Heart right ventricle (tissue), 16 donors: Measurements from ENCODE around the gene DBH. TPM values are rescaled to one million over a fixed set of nuclear protein-coding genes. Genes with fewer than 3 reads are reported as not detected.

Experiments used
- ATAC-seq, 8 donors: fragments of 200-7000 bp; cut with Tn5 transposase; one replicate each; pipeline ENCODE4 v1.9.1; 2020; ENCODE audit warnings: mild to moderate bottlenecking in 8 of 8, moderate library complexity in 8 of 8, moderate number of reproducible peaks in 1 of 8
- DNase-seq, 2 donors: peaks; one replicate each; pipeline ENCODE4 v3.0.0-alpha.2; 2020
- H3K27ac ChIP-seq, 10 donors: fragments of 200-600 bp; sonication (generic) in 2 of 10; one replicate each; pipeline versions ENCODE4 v1.5.0 to v1.8.0; 2020 to 2022; ENCODE audit warnings: mild to moderate bottlenecking in 3 of 10
- H3K27me3 ChIP-seq, 7 donors: fragments of 200-600 bp; one replicate each; pipeline ENCODE4 v1.8.0; 2021 to 2022; ENCODE audit warnings: mild to moderate bottlenecking in 2 of 7
- H3K36me3 ChIP-seq, 9 donors: fragments of 200-600 bp; sonication (generic) in 1 of 9; one replicate each; pipeline versions ENCODE4 v1.5.0 to v1.8.0; 2020 to 2022; ENCODE audit warnings: mild to moderate bottlenecking in 2 of 9
- H3K4me1 ChIP-seq, 9 donors: fragments of 200-600 bp; sonication (generic) in 1 of 9; one replicate each; pipeline versions ENCODE4 v1.5.0 to v1.8.0; 2020 to 2022; ENCODE audit warnings: mild to moderate bottlenecking in 4 of 9
- H3K4me3 ChIP-seq, 10 donors: fragments of 200-600 bp; sonication (generic) in 2 of 10; one replicate each; pipeline versions ENCODE4 v1.5.0 to v1.8.0; 2020 to 2022; ENCODE audit warnings: mild to moderate bottlenecking in 7 of 10, moderate library complexity in 2 of 10
- H3K9me3 ChIP-seq, 11 donors: fragments of 200-600 bp in 10 of 11; sonication (generic) in 2 of 11; one replicate each; pipeline versions ENCODE4 v1.5.0 to v1.8.0; 2013 to 2022; ENCODE audit warnings: mild to moderate bottlenecking in 2 of 11, control low read depth in 1 of 11, moderate library complexity in 1 of 11
- WGBS, 2 donors: extraction: QIAGEN DNeasy Blood & Tissue Kit; methylation state at CpG; one replicate each; pipeline ENCODE4 v1.1.7; 2013; ENCODE audit warnings: inconsistent platforms in 1 of 2; 5-methylcytosine and 5-hydroxymethylcytosine counted together
- intact Hi-C, 10 donors: fragments of 100-400 bp; cut with DNase I; formaldehyde crosslinking; loops; one replicate each; pipeline versions ENCODE4 v1.11.1 to v1.14.2; 2022
- polyA plus RNA-seq, 2 donors: library from polyadenylated mRNA; stranded (reverse); fragments of 200-250 nt; gene quantifications; one replicate each; pipeline ENCODE4 v1.2.3, GENCODE V29; 2013
- total RNA-seq, 10 donors: library from RNA; stranded (reverse); fragmentation: NEBNext Ultra II Directional in 3 of 10; extraction: Animal tissue kit (Norgen Biotek cat#: 25700) in 3 of 10; gene quantifications; one replicate each; pipeline versions ENCODE4 v1.2.1 to v1.2.4, GENCODE V29; 2021 to 2023
- TF ChIP-seq, protein P1 (sequence below), 9 donors: fragments of 200-600 bp; sonication (generic) in 2 of 9; IDR thresholded peaks; one replicate each; pipeline versions ENCODE4 v1.5.0 to v1.8.0; 2021 to 2022; ENCODE audit warnings: antibody characterized with exemption in 9 of 9, mild to moderate bottlenecking in 5 of 9, moderate library complexity in 1 of 9
- donor health status: Arrhythmogenic right ventricular cardiomyopathy.
- donor health status: ischemic (EF 13 %, LVEDD 7.1; RV severe dilation, severe dysfunction).
- donor health status: healthy with polysubstance abuse.
- donor health status: DM: no; HTN: yes; CAD: no.
- donor health status: DM: no; HTN: no; CAD: no.
- donor health status: ischemic (EF 25% LVEDD 6.9; RV normal size, moderate dysfunction).
- donor health status: ischemic (EF 25% LVEDD 5.7; RV mildly dilated, moderate dysfunction).
- donor health status: healthy.
- donor health status: DM: yes; HTN: yes; CAD: no.
- donor health status: Ischemic cardiomyopathy.
- donor health status: ischemic (EF 35%, LVEDD 5.7; RV mildly dilated, moderate dysfunction).
- donor health status: nonischemic (EF 11% LVEDD 7.7; RV severe dilation, severe dysfunction).
- donor health status: DM: yes; HTN: yes; CAD: no.
- donor health status: PGD.
- donor health status: ischemic (EF 29% LVEDD 5.4; RV normal size, mild dysfunction).
- donor health status: nonischemic (EF 23%, LVEDD 6.1; RV moderate dilation, normal function).

The DBH gene
- total and polyA plus RNA-seq, 12 donors = 0.01 to 0.09 TPM; not detected in 10

DNA sequence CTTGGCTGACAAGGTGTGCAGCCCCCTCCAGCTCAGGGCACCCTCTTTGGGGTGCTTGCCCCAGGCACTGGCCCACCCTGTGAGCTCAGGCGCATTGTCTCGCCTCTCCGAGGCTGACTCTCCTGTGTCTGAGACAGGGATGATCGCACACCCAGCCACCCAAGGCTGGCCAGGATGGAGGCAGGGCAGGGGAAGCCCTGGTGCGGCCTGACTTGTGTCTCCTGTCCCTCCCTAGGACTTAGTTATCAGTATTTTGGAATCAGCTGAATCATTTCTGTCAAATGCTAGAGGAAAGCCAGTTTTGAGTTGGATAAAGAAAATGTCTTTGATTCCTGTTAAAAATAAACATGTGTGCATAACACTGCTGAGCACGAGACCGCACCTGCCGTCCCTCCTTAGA, 2.5 kb upstream of the DBH start:
- Histone ChIP-seq H3K27ac (no peak overlapping the region), H3K9me3 (no peaks in the 10 kb centered on the region), H3K4me1 (peaks cover 0 to 10% (median 0%) of the 10 kb centered on the region in 9 donors), H3K36me3 (no peaks in the 10 kb centered on the region), H3K4me3 (no peak overlapping the region), H3K27me3 (peaks cover 0 to 46% (median 4%) of the 10 kb centered on the region in 7 donors)
- WGBS, 2 donors = 69 to 70% methylated on average over 8 of the region's 8 CpGs
- TF ChIP-seq, protein P1, sequence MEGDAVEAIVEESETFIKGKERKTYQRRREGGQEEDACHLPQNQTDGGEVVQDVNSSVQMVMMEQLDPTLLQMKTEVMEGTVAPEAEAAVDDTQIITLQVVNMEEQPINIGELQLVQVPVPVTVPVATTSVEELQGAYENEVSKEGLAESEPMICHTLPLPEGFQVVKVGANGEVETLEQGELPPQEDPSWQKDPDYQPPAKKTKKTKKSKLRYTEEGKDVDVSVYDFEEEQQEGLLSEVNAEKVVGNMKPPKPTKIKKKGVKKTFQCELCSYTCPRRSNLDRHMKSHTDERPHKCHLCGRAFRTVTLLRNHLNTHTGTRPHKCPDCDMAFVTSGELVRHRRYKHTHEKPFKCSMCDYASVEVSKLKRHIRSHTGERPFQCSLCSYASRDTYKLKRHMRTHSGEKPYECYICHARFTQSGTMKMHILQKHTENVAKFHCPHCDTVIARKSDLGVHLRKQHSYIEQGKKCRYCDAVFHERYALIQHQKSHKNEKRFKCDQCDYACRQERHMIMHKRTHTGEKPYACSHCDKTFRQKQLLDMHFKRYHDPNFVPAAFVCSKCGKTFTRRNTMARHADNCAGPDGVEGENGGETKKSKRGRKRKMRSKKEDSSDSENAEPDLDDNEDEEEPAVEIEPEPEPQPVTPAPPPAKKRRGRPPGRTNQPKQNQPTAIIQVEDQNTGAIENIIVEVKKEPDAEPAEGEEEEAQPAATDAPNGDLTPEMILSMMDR (IDR thresholded peaks at IDR 0.05) = no peak
- no peak for ATAC-seq
- DNase-seq = no peak
- intact Hi-C loops = no loop called here

DNA sequence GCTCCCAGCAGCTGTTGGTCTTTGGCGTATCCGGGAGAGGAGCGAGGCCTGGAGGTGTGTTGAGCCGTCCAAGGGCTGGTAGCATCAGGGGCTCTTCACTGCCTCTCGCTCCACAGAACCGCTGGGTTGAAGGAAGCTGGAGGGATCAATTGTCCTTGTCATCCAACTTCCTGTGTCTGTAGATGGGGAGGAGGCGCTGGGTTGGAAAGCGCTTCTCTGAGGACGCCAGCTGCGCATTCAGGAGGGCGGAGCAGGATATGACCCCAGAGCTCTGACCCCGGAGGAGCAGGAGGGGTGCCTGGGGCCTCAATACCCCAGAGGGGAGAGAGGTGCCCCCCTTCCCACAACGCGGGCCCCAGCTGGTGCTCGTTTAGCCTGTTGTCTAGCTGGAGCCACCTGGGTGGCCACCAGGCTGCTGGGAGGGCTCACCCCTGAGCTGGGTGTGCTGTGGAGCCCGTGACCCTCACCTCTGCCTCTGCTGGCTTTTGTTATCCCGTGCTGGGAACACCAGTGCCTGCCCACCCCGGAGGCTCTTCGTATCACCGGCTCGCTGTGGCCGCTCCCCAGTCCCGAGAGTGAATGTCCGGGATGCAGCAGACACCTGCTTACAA, 2.0 kb upstream of the DBH start:
- Histone ChIP-seq H3K9me3 (no peaks in the 10 kb centered on the region), H3K4me3 (no peak overlapping the region), H3K27ac (no peak overlapping the region), H3K27me3 (peaks cover 0 to 49% (median 4%) of the 10 kb centered on the region in 7 donors), H3K4me1 (peaks cover 0 to 10% (median 0%) of the 10 kb centered on the region in 9 donors), H3K36me3 (no peaks in the 10 kb centered on the region)
- intact Hi-C loops = no loop called here
- TF ChIP-seq, protein P1 (IDR thresholded peaks at IDR 0.05) = no peak
- 47 to 48% methylated on average over 24 of the region's 24 CpGs for WGBS, 2 donors
- DNase-seq (no peak), ATAC-seq (peak in 2 of 8 donors; percentile 27 to 61)

DNA sequence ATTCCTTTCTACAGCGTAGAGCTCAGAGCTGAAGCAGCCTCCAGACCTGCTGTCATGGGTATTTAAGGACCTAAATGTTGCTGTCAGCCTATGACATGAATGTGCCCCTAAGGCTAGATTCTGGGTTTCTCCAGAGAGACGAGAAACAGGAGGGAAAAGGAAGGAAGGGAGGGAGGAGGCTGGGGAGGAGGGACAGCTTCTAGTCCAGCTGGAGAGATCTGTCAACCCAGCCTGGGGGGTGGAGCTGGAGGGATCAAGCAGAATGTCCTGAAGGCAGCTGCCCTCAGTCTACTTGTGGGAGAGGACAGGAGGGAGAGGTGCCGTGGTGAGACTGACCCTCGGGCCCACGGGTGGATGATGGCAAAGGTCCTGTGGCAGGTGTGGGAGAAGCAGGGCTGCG, 1.1 kb upstream of the DBH start:
- intact Hi-C loops = no loop called here
- ATAC-seq = peak in 1 of 8 donors; percentile 59
- H3K27ac ChIP-seq = no peak overlapping the region

DNA sequence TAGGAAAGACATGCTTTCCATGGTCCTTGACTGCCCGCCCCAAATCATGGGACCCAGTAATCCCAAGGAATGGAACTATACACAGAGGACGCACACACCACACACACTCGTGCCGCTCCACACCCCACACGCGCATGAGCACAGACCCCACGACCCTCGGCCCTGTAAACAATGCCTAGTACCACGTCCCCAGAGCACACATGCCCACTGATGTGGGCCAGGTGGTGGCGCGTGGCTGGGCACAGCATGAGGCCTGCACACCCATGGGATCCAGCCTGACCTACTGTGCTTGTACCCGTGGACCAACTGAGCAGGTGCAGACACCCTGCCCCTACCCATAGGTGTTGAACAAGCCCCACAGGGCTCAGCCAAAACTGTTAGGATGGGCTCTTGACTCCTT, 739 bp downstream of the DBH start:
- Histone ChIP-seq H3K27ac (no peak overlapping the region), H3K4me3 (no peak overlapping the region), H3K36me3 (no peaks in the 10 kb centered on the region), H3K4me1 (peaks cover 0 to 10% (median 0%) of the 10 kb centered on the region in 9 donors), H3K9me3 (no peaks in the 10 kb centered on the region), H3K27me3 (peaks cover 0 to 45% (median 4%) of the 10 kb centered on the region in 7 donors)
- TF ChIP-seq, protein P1 (IDR thresholded peaks at IDR 0.05) = no peak
- ATAC-seq (no peak), DNase-seq (no peak)
- intact Hi-C loops = no loop called here
- 90 to 93% methylated on average over 12 of the region's 12 CpGs for WGBS, 2 donors

More for the DNA sequence above, 1.1 kb upstream of the DBH start:
- 53 to 60% methylated on average over 6 of the region's 6 CpGs for WGBS, 2 donors
- Histone ChIP-seq H3K4me3 (no peak overlapping the region), H3K36me3 (no peaks in the 10 kb centered on the region), H3K4me1 (peaks cover 0 to 10% (median 0%) of the 10 kb centered on the region in 9 donors), H3K9me3 (no peaks in the 10 kb centered on the region), H3K27me3 (peaks cover 0 to 48% (median 4%) of the 10 kb centered on the region in 7 donors)
- TF ChIP-seq, protein P1 (IDR thresholded peaks at IDR 0.05) = no peak
- no peak for DNase-seq
